ENCODE results near the gene CD52.
A peak's percentile ranks its signal among the peaks of the same experiment; 100 is the strongest.

Gene CD52

DNA sequence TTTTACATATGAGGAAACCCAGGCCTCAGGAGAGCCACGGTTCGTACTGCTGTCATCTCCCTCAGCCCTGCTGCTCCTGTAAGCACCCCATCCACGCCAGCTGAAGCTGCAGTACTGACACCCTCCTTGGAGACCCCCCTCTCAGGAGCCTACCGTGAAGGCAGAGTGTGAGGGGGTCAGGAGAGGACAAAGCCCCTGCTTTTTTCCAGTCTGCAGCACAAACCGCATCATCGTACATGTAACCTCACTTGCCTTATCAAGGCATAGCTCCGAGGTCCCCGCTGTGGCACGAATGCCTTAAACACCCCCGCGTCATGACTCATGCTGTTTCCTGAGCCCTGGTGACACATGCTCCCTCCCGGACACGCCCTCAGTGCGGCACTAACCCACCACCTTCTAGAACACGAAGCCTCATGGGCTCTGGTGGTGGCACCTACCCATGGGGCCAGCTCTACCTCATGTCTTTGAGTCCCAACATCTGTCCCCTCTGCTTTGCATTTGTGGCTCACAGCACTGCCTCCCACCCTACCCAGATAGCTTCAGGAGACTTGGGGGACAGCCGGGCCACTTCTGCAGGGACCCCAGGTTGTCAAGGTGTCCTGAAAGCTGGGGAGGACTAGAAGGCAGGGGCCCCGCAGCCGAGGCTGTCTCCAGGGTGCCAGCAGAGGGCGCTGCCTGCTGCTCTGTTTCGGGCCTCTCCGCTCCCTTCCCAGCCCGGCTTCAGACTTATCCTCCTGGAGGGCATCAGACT is 33.0 kb upstream of the CD52 start (continued):
- no peak for TF ChIP-seq ZNF514 (tag by site-specific recombination; IDR thresholded peaks at IDR 0.05)
- TF ChIP-seq, protein P1, sequence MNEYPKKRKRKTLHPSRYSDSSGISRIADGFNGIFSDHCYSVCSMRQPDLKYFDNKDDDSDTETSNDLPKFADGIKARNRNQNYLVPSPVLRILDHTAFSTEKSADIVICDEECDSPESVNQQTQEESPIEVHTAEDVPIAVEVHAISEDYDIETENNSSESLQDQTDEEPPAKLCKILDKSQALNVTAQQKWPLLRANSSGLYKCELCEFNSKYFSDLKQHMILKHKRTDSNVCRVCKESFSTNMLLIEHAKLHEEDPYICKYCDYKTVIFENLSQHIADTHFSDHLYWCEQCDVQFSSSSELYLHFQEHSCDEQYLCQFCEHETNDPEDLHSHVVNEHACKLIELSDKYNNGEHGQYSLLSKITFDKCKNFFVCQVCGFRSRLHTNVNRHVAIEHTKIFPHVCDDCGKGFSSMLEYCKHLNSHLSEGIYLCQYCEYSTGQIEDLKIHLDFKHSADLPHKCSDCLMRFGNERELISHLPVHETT (tag by site-specific recombination; IDR thresholded peaks at IDR 0.05), result peak; percentile 64; the same call in 1 of the 2 replicates
- no peak for TF ChIP-seq ZNF529 (tag by site-specific recombination; IDR thresholded peaks at IDR 0.05; ENCODE audit: insufficient replicate concordance)
- TF ChIP-seq, protein P2, sequence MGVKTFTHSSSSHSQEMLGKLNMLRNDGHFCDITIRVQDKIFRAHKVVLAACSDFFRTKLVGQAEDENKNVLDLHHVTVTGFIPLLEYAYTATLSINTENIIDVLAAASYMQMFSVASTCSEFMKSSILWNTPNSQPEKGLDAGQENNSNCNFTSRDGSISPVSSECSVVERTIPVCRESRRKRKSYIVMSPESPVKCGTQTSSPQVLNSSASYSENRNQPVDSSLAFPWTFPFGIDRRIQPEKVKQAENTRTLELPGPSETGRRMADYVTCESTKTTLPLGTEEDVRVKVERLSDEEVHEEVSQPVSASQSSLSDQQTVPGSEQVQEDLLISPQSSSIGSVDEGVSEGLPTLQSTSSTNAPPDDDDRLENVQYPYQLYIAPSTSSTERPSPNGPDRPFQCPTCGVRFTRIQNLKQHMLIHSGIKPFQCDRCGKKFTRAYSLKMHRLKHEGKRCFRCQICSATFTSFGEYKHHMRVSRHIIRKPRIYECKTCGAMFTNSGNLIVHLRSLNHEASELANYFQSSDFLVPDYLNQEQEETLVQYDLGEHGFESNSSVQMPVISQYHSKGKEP (tag by site-specific recombination; IDR thresholded peaks at IDR 0.05), result no peak
- no peak for TF ChIP-seq ZNF175 (tag by site-specific recombination; IDR thresholded peaks at IDR 0.05)
- no peak for TF ChIP-seq SETDB1 (IDR thresholded peaks at IDR 0.05; ENCODE audit: insufficient read length, low read length)
- no peak for TF ChIP-seq ZNF510 (tag by site-specific recombination; IDR thresholded peaks at IDR 0.05; ENCODE audit: insufficient replicate concordance)
- no peak for TF ChIP-seq ZNF404 (tag by site-specific recombination; IDR thresholded peaks at IDR 0.05)
- TF ChIP-seq TRIM28 (IDR thresholded peaks at IDR 0.05; ENCODE audit: borderline replicate concordance, low read length), result no peak
- no peak for TF ChIP-seq OVOL3 (tag by site-specific recombination; IDR thresholded peaks at IDR 0.05)
- TF ChIP-seq ZNF530 (tag by site-specific recombination; IDR thresholded peaks at IDR 0.05; ENCODE audit: low read depth), result no peak
- TF ChIP-seq, protein P3, sequence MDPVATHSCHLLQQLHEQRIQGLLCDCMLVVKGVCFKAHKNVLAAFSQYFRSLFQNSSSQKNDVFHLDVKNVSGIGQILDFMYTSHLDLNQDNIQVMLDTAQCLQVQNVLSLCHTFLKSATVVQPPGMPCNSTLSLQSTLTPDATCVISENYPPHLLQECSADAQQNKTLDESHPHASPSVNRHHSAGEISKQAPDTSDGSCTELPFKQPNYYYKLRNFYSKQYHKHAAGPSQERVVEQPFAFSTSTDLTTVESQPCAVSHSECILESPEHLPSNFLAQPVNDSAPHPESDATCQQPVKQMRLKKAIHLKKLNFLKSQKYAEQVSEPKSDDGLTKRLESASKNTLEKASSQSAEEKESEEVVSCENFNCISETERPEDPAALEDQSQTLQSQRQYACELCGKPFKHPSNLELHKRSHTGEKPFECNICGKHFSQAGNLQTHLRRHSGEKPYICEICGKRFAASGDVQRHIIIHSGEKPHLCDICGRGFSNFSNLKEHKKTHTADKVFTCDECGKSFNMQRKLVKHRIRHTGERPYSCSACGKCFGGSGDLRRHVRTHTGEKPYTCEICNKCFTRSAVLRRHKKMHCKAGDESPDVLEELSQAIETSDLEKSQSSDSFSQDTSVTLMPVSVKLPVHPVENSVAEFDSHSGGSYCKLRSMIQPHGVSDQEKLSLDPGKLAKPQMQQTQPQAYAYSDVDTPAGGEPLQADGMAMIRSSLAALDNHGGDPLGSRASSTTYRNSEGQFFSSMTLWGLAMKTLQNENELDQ (tag by site-specific recombination; IDR thresholded peaks at IDR 0.05; ENCODE audit: low read depth), result no peak
- TF ChIP-seq, protein P4, sequence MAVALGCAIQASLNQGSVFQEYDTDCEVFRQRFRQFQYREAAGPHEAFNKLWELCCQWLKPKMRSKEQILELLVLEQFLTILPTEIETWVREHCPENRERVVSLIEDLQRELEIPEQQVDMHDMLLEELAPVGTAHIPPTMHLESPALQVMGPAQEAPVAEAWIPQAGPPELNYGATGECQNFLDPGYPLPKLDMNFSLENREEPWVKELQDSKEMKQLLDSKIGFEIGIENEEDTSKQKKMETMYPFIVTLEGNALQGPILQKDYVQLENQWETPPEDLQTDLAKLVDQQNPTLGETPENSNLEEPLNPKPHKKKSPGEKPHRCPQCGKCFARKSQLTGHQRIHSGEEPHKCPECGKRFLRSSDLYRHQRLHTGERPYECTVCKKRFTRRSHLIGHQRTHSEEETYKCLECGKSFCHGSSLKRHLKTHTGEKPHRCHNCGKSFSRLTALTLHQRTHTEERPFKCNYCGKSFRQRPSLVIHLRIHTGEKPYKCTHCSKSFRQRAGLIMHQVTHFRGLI (tag by site-specific recombination; IDR thresholded peaks at IDR 0.05), result no peak
- TF ChIP-seq ZNF274 (IDR thresholded peaks at IDR 0.05; ENCODE audit: low read length), result no peak
- TF ChIP-seq ZNF274 (tag by site-specific recombination; IDR thresholded peaks at IDR 0.05; ENCODE audit: borderline replicate concordance), result no peak
- no peak for TF ChIP-seq ZNF48 (tag by site-specific recombination; IDR thresholded peaks at IDR 0.05)
- TF ChIP-seq, protein P5, sequence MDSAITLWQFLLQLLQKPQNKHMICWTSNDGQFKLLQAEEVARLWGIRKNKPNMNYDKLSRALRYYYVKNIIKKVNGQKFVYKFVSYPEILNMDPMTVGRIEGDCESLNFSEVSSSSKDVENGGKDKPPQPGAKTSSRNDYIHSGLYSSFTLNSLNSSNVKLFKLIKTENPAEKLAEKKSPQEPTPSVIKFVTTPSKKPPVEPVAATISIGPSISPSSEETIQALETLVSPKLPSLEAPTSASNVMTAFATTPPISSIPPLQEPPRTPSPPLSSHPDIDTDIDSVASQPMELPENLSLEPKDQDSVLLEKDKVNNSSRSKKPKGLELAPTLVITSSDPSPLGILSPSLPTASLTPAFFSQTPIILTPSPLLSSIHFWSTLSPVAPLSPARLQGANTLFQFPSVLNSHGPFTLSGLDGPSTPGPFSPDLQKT (IDR thresholded peaks at IDR 0.05; ENCODE audit: borderline replicate concordance, low read depth, low read length), result no peak
- peak; percentile 89 for TF ChIP-seq KLF8 (tag by site-specific recombination; IDR thresholded peaks at IDR 0.05)
- no peak for TF ChIP-seq ZNF623 (tag by site-specific recombination; IDR thresholded peaks at IDR 0.05)
- no peak for TF ChIP-seq ZSCAN23 (tag by site-specific recombination; IDR thresholded peaks at IDR 0.05)
- no peak for TF ChIP-seq MZF1 (tag by site-specific recombination; IDR thresholded peaks at IDR 0.05; ENCODE audit: borderline replicate concordance)
- peak; percentile 91 for TF ChIP-seq ZNF629 (tag by site-specific recombination; IDR thresholded peaks at IDR 0.05)
- no peak for TF ChIP-seq ZNF341 (tag by site-specific recombination; IDR thresholded peaks at IDR 0.05; ENCODE audit: low read depth)
- TF ChIP-seq ZNF37A (tag by site-specific recombination; IDR thresholded peaks at IDR 0.05), result no peak
- TF ChIP-seq, protein P6, sequence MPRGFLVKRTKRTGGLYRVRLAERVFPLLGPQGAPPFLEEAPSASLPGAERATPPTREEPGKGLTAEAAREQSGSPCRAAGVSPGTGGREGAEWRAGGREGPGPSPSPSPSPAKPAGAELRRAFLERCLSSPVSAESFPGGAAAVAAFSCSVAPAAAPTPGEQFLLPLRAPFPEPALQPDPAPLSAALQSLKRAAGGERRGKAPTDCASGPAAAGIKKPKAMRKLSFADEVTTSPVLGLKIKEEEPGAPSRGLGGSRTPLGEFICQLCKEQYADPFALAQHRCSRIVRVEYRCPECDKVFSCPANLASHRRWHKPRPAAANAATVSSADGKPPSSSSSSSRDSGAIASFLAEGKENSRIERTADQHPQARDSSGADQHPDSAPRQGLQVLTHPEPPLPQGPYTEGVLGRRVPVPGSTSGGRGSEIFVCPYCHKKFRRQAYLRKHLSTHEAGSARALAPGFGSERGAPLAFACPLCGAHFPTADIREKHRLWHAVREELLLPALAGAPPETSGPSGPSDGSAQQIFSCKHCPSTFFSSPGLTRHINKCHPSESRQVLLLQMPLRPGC (tag by site-specific recombination; IDR thresholded peaks at IDR 0.05), result peak; percentile 66
- TF ChIP-seq ZFP3 (tag by site-specific recombination; IDR thresholded peaks at IDR 0.05; ENCODE audit: low read depth), result no peak
- TF ChIP-seq ZNF350 (tag by site-specific recombination; IDR thresholded peaks at IDR 0.05), result no peak
- TF ChIP-seq ZNF391 (tag by site-specific recombination; IDR thresholded peaks at IDR 0.05; ENCODE audit: borderline replicate concordance, low read depth), result peak; percentile 22; the same call in 1 of the 2 replicates
- TF ChIP-seq KLF9 (tag by site-specific recombination; IDR thresholded peaks at IDR 0.05; ENCODE audit: low read depth), result peak; percentile 93
- no peak for TF ChIP-seq MEIS1 (CRISPR knock-in tag; IDR thresholded peaks at IDR 0.05; ENCODE audit: borderline replicate concordance)
- no peak for TF ChIP-seq ZNF658 (tag by site-specific recombination; IDR thresholded peaks at IDR 0.05)

Data from HEK293 (cell line).